DOHH2 (cell line): ENCODE results near the gene GABRR2.
A peak's percentile ranks its signal among the peaks of the same experiment; 100 is the strongest.

Experiments
- H3F3A ChIP-seq: fragments of 200-600 bp; sonication (generic), shearing (Covaris generic); 2 replicates; pipeline ENCODE4 v1.6.0; 2016; ENCODE audit warnings: antibody characterized with exemption, mild to moderate bottlenecking; ENCODE audit not compliant: control insufficient read depth, insufficient read depth
- H3K27ac ChIP-seq: fragments of 200-600 bp; sonication (generic); 2 replicates; pipeline ENCODE4 v1.5.1; 2014; ENCODE audit warnings: low read depth, mild to moderate bottlenecking, low read length, moderate library complexity
- H3K27me3 ChIP-seq: fragments of 200-600 bp; sonication (generic); 2 replicates; pipeline ENCODE4 v1.6.1; 2014; ENCODE audit warnings: mild to moderate bottlenecking, low read length, mixed read lengths; ENCODE audit not compliant: control insufficient read depth
- H3K36me3 ChIP-seq: fragments of 200-600 bp; sonication (generic); 2 replicates; pipeline ENCODE4 v1.6.1; 2014; ENCODE audit warnings: mild to moderate bottlenecking, low read length, moderate library complexity, mixed read lengths; ENCODE audit not compliant: control insufficient read depth
- H3K4me1 ChIP-seq: fragments of 200-600 bp; sonication (generic); 2 replicates; pipeline ENCODE4 v1.6.1; 2014; ENCODE audit warnings: mild to moderate bottlenecking, low read length, mixed read lengths; ENCODE audit not compliant: control insufficient read depth
- H3K4me2 ChIP-seq: fragments of 200-600 bp; sonication (generic); 2 replicates; pipeline ENCODE4 v1.6.0; 2014; ENCODE audit warnings: mild to moderate bottlenecking, low read length, moderate library complexity
- H3K4me3 ChIP-seq: fragments of 200-600 bp; sonication (generic); 2 replicates; pipeline ENCODE4 v1.5.1; 2014; ENCODE audit warnings: mild to moderate bottlenecking, low read length, mixed read lengths
- H3K79me2 ChIP-seq: fragments of 200-600 bp; sonication (generic); 2 replicates; pipeline ENCODE4 v1.6.1; 2014; ENCODE audit warnings: mild to moderate bottlenecking, low read length, mixed read lengths; ENCODE audit not compliant: control insufficient read depth
- H3K9me2 ChIP-seq: fragments of 200-600 bp; sonication (generic); replicated peaks from 2 replicates; pipeline ENCODE4 v1.6.1; 2014; ENCODE audit warnings: mild to moderate bottlenecking, low read length, mixed read lengths; ENCODE audit not compliant: control insufficient read depth
- H3K9me3 ChIP-seq: fragments of 200-600 bp; sonication (generic); 2 replicates; pipeline ENCODE4 v1.6.1; 2014; ENCODE audit warnings: antibody characterized with exemption, low read length, mixed read lengths; ENCODE audit not compliant: control insufficient read depth, insufficient read depth
- H4K20me1 ChIP-seq: fragments of 200-600 bp; sonication (generic); 2 replicates; pipeline ENCODE4 v1.6.0; 2014; ENCODE audit warnings: low read depth, mild to moderate bottlenecking, antibody characterized with exemption, low read length, moderate library complexity; ENCODE audit not compliant: control insufficient read depth, insufficient read depth
- EZH2phosphoT487 ChIP-seq: fragments of 200-600 bp; sonication (generic); IDR thresholded peaks from 2 replicates; pipeline ENCODE4 v1.6.1; 2017; ENCODE audit warnings: borderline replicate concordance, mild to moderate bottlenecking, antibody characterized with exemption, low read length, moderate library complexity, mixed read lengths
- TF ChIP-seq, protein P1 (sequence below): fragments of 200-600 bp; sonication (generic); IDR thresholded peaks from one replicate; pipeline ENCODE4 v1.5.1; 2014; ENCODE audit warnings: antibody characterized with exemption, mild to moderate bottlenecking, low read depth, low read length; ENCODE audit not compliant: poor library complexity, severe bottlenecking

GABRR2 gene

DNA sequence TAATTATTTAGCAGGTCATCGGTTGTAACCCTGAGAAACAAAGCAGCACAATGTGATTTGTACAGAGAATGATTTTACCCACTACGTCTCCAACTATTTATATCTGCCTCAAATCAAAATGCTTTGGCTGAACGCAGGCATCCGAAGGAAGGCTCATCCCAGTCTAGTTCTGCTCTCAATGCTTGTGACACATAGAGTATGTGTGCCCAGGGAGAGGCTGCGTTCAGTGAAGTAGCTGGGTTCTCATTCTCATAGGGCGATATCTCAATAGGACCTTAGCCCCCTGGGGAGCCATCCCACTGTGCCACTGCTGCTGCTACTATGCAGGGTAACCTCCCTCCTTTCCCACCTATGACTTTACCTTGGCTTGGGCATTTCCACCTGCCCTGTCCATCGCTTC is 407 bp downstream of the GABRR2 start:
- no peak overlapping the region for H3K27ac ChIP-seq
- no peaks in the 10 kb centered on the region for H4K20me1 ChIP-seq
- H3K27me3 ChIP-seq, result no peaks in the 10 kb centered on the region
- TF ChIP-seq EZH2phosphoT487, result no peak
- 0 out of 2 replicates have a peak, but pooled peaks cover 6% of the 10 kb centered on the region for H3K36me3 ChIP-seq
- H3K9me2 ChIP-seq, result no peaks in the 10 kb centered on the region
- H3K79me2 ChIP-seq, result no peaks in the 10 kb centered on the region
- H3K4me3 ChIP-seq, result no peak overlapping the region
- peaks cover 34% of the 10 kb centered on the region for H3K4me1 ChIP-seq
- no peaks in the 10 kb centered on the region for H3K9me3 ChIP-seq
- H3F3A ChIP-seq, result no peaks in the 10 kb centered on the region
- H3K4me2 ChIP-seq, result no peak overlapping the region

DNA sequence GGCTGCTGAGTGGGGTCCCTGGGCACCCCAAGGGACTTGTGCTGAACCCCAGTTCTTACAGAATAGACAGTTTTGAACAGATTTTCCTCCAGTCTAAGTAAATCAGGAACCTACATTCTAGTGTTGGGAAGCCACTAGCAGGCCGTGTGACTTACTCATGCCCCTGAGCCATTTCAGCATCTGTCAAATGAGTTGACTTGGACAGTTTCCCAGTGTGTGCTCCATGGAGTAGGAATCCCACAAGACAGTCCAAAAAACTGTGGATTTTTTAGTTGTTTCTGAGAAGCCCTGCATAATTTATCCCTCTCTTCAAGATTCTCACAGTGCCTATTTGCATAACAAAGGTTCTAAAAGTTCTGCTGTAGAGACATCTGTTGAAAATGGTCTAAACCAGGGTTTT is 2.1 kb downstream of the GABRR2 start:
- H3K27ac ChIP-seq, result no peak overlapping the region
- H3F3A ChIP-seq, result no peaks in the 10 kb centered on the region
- H3K4me2 ChIP-seq, result no peak overlapping the region
- H3K27me3 ChIP-seq, result no peaks in the 10 kb centered on the region
- TF ChIP-seq, protein P1, sequence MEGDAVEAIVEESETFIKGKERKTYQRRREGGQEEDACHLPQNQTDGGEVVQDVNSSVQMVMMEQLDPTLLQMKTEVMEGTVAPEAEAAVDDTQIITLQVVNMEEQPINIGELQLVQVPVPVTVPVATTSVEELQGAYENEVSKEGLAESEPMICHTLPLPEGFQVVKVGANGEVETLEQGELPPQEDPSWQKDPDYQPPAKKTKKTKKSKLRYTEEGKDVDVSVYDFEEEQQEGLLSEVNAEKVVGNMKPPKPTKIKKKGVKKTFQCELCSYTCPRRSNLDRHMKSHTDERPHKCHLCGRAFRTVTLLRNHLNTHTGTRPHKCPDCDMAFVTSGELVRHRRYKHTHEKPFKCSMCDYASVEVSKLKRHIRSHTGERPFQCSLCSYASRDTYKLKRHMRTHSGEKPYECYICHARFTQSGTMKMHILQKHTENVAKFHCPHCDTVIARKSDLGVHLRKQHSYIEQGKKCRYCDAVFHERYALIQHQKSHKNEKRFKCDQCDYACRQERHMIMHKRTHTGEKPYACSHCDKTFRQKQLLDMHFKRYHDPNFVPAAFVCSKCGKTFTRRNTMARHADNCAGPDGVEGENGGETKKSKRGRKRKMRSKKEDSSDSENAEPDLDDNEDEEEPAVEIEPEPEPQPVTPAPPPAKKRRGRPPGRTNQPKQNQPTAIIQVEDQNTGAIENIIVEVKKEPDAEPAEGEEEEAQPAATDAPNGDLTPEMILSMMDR, result no peak
- no peak for TF ChIP-seq EZH2phosphoT487
- no peaks in the 10 kb centered on the region for H3K9me2 ChIP-seq
- H3K4me3 ChIP-seq, result no peak overlapping the region
- H4K20me1 ChIP-seq, result no peaks in the 10 kb centered on the region
- H3K4me1 ChIP-seq, result peaks cover 20% of the 10 kb centered on the region
- no peaks in the 10 kb centered on the region for H3K79me2 ChIP-seq
- H3K9me3 ChIP-seq, result no peaks in the 10 kb centered on the region
- H3K36me3 ChIP-seq, result 0 out of 2 replicates have a peak, but pooled peaks cover 3% of the 10 kb centered on the region

GRCh38 chr6:89311853-89312531 is 3.1 kb downstream of the GABRR2 start:
- no peaks in the 10 kb centered on the region for H4K20me1 ChIP-seq
- no peaks in the 10 kb centered on the region for H3K9me3 ChIP-seq
- H3K79me2 ChIP-seq, result no peaks in the 10 kb centered on the region
- no peak overlapping the region for H3K4me3 ChIP-seq
- no peaks in the 10 kb centered on the region for H3F3A ChIP-seq
- 0 out of 2 replicates have a peak, but pooled peaks cover 3% of the 10 kb centered on the region for H3K36me3 ChIP-seq
- peaks cover 17% of the 10 kb centered on the region for H3K4me1 ChIP-seq
- TF ChIP-seq, protein P1, result no peak
- no peak for TF ChIP-seq EZH2phosphoT487
- no peak overlapping the region for H3K27ac ChIP-seq
- 0 out of 2 replicates have a peak overlapping the region, but pooled peaks have one; percentile 31 for H3K4me2 ChIP-seq
- H3K27me3 ChIP-seq, result no peaks in the 10 kb centered on the region
- no peaks in the 10 kb centered on the region for H3K9me2 ChIP-seq

DNA sequence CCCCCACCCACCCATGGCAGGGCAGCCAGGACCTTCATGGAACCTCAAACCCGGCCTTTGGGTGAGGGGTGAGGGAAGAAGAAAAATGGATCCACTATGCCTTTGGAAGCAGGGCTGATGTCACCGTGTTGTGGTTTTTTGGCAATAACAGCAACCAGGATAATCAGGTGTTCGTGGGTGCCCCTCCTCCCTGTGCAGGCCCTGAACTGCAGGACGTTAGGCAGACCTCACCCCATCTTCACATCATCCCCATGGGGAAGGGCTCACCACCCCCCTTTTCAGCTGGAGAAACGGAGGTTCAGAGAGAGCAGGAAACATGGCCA is 3.6 kb downstream of the GABRR2 start:
- Histone ChIP-seq H3K27me3 (no peaks in the 10 kb centered on the region), H3K9me2 (no peaks in the 10 kb centered on the region), H4K20me1 (no peaks in the 10 kb centered on the region), H3K36me3 (0 out of 2 replicates have a peak, but pooled peaks cover 3% of the 10 kb centered on the region), H3K27ac (no peak overlapping the region), H3K79me2 (no peaks in the 10 kb centered on the region), H3K4me2 (no peak overlapping the region), H3F3A (no peaks in the 10 kb centered on the region), H3K4me1 (peaks cover 17% of the 10 kb centered on the region), H3K4me3 (no peak overlapping the region), H3K9me3 (no peaks in the 10 kb centered on the region)
- TF ChIP-seq, protein P1, result peak; percentile 65
- TF ChIP-seq EZH2phosphoT487, result no peak
